LNCAP (cell line): ENCODE data around the gene GPC5.

Source experiments
- CTCF ChIP-seq: fragments of 450-650 bp; IDR thresholded peaks from 2 replicates; pipeline ENCODE4 v1.5.1; 2017; ENCODE audit warnings: mild to moderate bottlenecking

Gene GPC5

DNA sequence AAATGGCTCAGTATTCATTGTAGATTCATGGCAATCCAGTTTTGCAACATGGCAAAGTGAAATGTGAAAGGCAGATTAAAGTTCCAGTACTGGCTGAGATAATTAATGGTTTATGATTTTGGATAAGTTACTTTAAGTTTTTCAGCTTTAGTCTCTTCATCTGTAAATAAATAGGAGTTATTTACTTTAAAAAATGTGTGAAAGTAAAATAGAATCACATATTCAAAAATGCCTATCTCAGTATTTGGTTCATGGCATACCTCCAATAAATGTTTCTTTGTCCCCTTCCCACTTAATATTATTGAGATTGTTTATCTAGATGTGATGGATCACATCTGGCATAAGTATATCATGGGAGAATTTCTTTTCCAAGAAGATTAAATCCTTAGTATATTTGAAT lies 426.0 kb downstream of the GPC5 start:
- no peak for TF ChIP-seq CTCF

- TF ChIP-seq CTCF: no peak
Observed at GRCh38 chr13:91825516-91825915, 427.1 kb downstream of the GPC5 start.

GRCh38 chr13:91836553-91836952 lies 438.1 kb downstream of the GPC5 start:
- no peak for TF ChIP-seq CTCF

- no peak for TF ChIP-seq CTCF
Observed at GRCh38 chr13:91845612-91846011, 447.2 kb downstream of the GPC5 start.

DNA sequence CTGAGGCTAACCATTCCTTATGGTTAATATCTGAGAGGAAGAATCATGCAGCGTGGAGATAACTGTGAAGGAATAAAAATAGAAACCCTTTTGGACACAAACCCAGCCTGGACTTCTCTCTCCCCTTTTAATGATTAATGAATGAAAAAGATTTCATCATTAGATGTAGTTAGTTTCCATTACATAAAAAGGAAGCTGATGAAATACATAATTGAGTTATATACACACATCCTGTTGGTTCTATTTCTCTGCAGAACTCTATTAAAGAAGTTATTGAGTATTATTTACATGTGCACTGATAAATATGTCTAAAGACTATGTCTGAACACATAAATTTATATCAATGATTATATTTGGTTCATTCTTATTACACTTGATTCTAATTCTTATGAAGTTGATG lies 465.3 kb downstream of the GPC5 start:
- no peak for TF ChIP-seq CTCF

DNA sequence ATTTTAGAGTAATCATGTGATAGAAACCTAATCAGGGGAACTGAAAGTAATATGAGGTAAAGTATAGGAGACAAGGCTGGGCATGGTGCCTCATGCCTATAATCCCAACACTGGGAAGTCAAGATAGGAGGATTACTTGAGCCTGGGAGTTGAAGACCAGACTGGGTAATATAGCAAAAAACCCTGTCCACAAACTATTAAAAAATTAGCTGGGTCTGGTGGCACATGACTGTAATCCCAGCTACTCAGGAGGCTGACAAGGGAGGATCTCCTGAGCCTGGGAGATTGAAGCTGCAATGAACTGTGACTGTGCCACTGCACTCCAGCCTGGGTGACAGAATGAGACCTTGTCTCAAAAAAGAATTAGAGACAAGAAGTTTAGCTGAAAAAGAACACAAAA lies 469.9 kb downstream of the GPC5 start:
- TF ChIP-seq CTCF: no peak

- TF ChIP-seq CTCF: no peak
Observed at GRCh38 chr13:91878491-91878890, 480.1 kb downstream of the GPC5 start.

- TF ChIP-seq CTCF: no peak
Observed at GRCh38 chr13:91879360-91879759, 480.9 kb downstream of the GPC5 start.
